HEK293T (cell line): ENCODE results near the gene SPEG.

Source experiments
- CTCF ChIA-PET: fragments of 350-600 bp; formaldehyde crosslinking; extraction: SDS; loops from one replicate; lab custom pipeline; 2021; ENCODE audit warnings: antibody characterized with exemption, inconsistent platforms; lab: Yijun Ruan, JAX
- POLR2A ChIA-PET: fragments of 350-600 bp; formaldehyde crosslinking; extraction: SDS; loops from one replicate; lab custom pipeline; 2020; ENCODE audit warnings: antibody characterized with exemption, inconsistent platforms; lab: Yijun Ruan, JAX
- DNase-seq: peaks from one replicate; pipeline ENCODE4 v3.0.0; 2012; ENCODE audit warnings: mixed read lengths; ENCODE audit errors: extremely low spot score
- ARNT ChIP-seq: fragments of 450-650 bp; IDR thresholded peaks from 2 replicates; pipeline ENCODE4 v1.6.1; 2017; ENCODE audit warnings: mild to moderate bottlenecking
- BHLHE40 ChIP-seq: fragments of 450-650 bp; IDR thresholded peaks from 2 replicates; pipeline ENCODE4 v1.6.1; 2016; ENCODE audit warnings: mild to moderate bottlenecking, moderate library complexity, borderline replicate concordance
- CTBP1 ChIP-seq: fragments of 450-650 bp; IDR thresholded peaks from 2 replicates; pipeline ENCODE4 v1.6.1; 2016; ENCODE audit warnings: borderline replicate concordance
- ELF4 ChIP-seq: fragments of 450-650 bp; IDR thresholded peaks from 2 replicates; pipeline ENCODE4 v1.6.1; 2017; ENCODE audit warnings: antibody characterized with exemption
- FOXA1 ChIP-seq: fragments of 450-650 bp; IDR thresholded peaks from 2 replicates; pipeline ENCODE4 v1.6.1; 2016; ENCODE audit warnings: mild to moderate bottlenecking
- FOXK2 ChIP-seq: fragments of 450-650 bp; IDR thresholded peaks from 2 replicates; pipeline ENCODE4 v1.6.1; 2016; ENCODE audit warnings: mild to moderate bottlenecking
- FOXM1 ChIP-seq: fragments of 450-650 bp; IDR thresholded peaks from 2 replicates; pipeline ENCODE4 v1.6.1; 2017; ENCODE audit warnings: mild to moderate bottlenecking, borderline replicate concordance
- HDGF ChIP-seq: fragments of 450-650 bp; IDR thresholded peaks from 2 replicates; pipeline ENCODE4 v1.6.1; 2017; ENCODE audit warnings: antibody characterized with exemption, borderline replicate concordance
- L3MBTL2 ChIP-seq: fragments of 450-650 bp; conservative IDR thresholded peaks from 2 replicates; pipeline ENCODE4 v1.6.1; 2016; ENCODE audit warnings: mild to moderate bottlenecking
- LEF1 ChIP-seq: fragments of 450-650 bp; IDR thresholded peaks from 2 replicates; pipeline ENCODE4 v1.6.1; 2017; ENCODE audit warnings: mild to moderate bottlenecking, borderline replicate concordance
- NFRKB ChIP-seq: fragments of 450-650 bp; IDR thresholded peaks from 2 replicates; pipeline ENCODE4 v1.6.1; 2016; ENCODE audit warnings: mild to moderate bottlenecking, moderate library complexity
- PKNOX1 ChIP-seq: fragments of 450-650 bp; IDR thresholded peaks from 2 replicates; pipeline ENCODE4 v1.6.1; 2016
- SP1 ChIP-seq: fragments of 450-650 bp; IDR thresholded peaks from 2 replicates; pipeline ENCODE4 v1.6.1; 2017
- SUZ12 ChIP-seq: fragments of 450-650 bp; IDR thresholded peaks from 2 replicates; pipeline ENCODE4 v1.6.1; 2016; ENCODE audit warnings: mild to moderate bottlenecking
- TARDBP ChIP-seq: fragments of 450-650 bp; IDR thresholded peaks from 2 replicates; pipeline ENCODE4 v1.6.1; 2016
- ZNF384 ChIP-seq: fragments of 450-650 bp; IDR thresholded peaks from 2 replicates; pipeline ENCODE4 v1.6.1; 2016

Gene SPEG

DNA sequence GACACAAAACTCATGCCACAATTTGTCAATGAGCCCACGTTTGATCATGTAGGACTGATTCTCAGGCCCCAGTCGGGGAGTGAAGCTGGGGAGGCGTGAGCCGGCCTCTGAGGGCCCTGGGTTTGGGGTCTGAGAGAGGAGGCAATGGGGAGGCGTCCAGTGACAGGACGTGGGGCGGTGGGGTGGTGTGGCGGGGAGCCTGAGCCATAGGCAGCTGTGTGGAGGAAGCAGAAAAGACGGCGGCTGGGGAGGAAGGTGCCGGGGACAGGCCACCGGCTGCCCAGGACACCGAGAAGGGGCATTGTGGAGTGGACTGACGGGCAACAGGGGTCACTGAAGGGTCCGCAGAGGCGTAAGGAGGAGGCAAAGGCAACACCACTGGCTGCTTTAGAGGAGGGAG lies 101.8 kb downstream of the SPEG start:
- ChIA-PET CTCF (interaction anchor here (0.6 to 1.1 kb wide), 2 partner anchors 8 to 63 kb away, joined by 3 to 4 read pairs; no protein-coding TSS in a partner anchor), POLR2A (interaction anchor here (0.9 kb wide), 1 partner anchor 35 kb away, joined by 3 read pairs; the partner anchor contains the start of gene OBSL1)
- DNase-seq, result no peak
- TF ChIP-seq PKNOX1 (no peak), CTBP1 (no peak), TARDBP (no peak), FOXM1 (no peak), LEF1 (no peak), L3MBTL2 (no peak), SP1 (no peak), ELF4 (no peak)

DNA sequence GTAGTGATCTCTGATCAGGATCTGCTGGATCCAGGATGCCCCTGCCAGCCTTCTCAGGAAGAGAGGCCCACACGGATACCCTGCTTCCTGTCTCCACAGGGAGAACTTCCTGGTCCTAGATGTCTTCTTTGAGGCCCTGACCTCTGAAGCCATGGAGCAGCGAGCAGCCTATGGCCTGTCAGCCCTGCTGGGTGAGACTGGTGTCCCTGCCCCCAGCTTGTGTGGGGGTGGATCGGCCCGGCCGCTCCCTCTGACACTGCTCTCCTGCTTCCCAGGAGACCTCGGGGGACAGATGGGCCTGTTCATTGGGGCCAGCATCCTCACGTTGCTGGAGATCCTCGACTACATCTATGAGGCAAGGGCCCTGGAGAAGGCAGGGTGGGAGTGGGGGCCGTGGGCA lies 102.3 kb downstream of the SPEG start:
- POLR2A ChIA-PET, result interaction anchor here (0.9 to 1.1 kb wide), 3 partner anchors 9 to 59 kb away, joined by 3 to 7 read pairs (median 3); partner anchors contain the start of gene OBSL1
- DNase-seq, result no peak
- CTCF ChIA-PET, result interaction anchor here (0.6 to 1.1 kb wide), 2 partner anchors 9 to 62 kb away, joined by 3 to 4 read pairs; no protein-coding TSS in a partner anchor
- no peak for TF ChIP-seq FOXA1

DNA sequence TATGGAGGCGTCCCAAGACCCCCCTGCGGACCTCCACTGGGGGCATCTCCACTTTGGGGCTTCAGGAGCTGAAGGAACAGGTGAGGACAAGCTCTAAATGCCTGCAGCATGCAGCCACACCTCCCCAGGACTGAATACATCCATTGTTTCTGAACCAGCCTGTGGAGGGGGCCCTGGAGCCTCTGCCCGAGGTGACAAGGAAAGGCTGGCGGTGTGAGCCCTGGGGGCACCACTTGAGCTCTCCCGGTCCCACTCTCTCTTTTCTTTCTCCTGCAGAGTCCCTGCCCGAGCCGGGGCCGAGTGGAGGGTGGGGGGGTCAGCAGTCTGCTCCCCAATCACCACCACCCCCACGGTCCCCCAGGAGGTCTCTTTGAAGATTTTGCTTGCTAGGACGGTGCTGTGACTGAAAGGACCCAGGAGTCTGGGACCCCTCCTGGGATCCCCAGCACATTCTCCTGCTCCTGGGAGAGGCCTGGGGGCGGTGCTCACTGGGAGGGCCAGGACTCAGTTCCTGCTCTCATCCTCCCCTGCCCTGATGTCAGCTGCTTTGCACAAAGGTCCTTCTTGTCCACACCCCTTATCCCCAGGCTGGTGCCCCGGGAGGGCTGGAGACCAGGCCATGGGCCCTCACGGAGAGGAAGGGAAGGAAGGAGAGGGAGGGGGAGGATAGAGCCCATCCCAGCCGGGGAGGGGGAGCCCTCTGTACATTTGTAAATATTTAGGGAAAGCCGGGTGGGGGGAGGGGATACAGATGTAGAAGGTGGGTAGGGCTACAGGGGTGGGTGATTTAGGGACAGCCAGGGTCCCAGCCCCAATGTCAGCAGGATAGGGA lies 103.2 kb downstream of the SPEG start:
- CTCF ChIA-PET, result interaction anchor here (0.8 to 1.1 kb wide), 3 partner anchors 8 to 19 kb away, joined by 3 to 4 read pairs (median 4); no protein-coding TSS in a partner anchor
- DNase-seq, result no peak
- POLR2A ChIA-PET, result interaction anchor here (1.0 to 1.1 kb wide), 2 partner anchors 9 to 58 kb away, joined by 3 to 7 read pairs; no protein-coding TSS in a partner anchor
- TF ChIP-seq ZNF384 (no peak), FOXM1 (no peak), PKNOX1 (no peak), FOXK2 (no peak), HDGF (no peak), BHLHE40 (no peak)

- TF ChIP-seq FOXM1 (no peak), BHLHE40 (no peak), SP1 (no peak), ARNT (no peak), FOXK2 (no peak), ELF4 (no peak), HDGF (no peak), NFRKB (no peak), TARDBP (no peak), CTBP1 (no peak), ZNF384 (no peak), SUZ12 (no peak), LEF1 (no peak), L3MBTL2 (no peak), FOXA1 (no peak), PKNOX1 (no peak)
- no peak for DNase-seq
- ChIA-PET POLR2A (no interaction called here), CTCF (interaction anchor here (0.8 to 1.1 kb wide), 2 partner anchors 9 to 20 kb away, joined by 3 to 4 read pairs; no protein-coding TSS in a partner anchor)
Observed at GRCh38 chr2:219538504-219538951, 103.9 kb downstream of the SPEG start.

DNA sequence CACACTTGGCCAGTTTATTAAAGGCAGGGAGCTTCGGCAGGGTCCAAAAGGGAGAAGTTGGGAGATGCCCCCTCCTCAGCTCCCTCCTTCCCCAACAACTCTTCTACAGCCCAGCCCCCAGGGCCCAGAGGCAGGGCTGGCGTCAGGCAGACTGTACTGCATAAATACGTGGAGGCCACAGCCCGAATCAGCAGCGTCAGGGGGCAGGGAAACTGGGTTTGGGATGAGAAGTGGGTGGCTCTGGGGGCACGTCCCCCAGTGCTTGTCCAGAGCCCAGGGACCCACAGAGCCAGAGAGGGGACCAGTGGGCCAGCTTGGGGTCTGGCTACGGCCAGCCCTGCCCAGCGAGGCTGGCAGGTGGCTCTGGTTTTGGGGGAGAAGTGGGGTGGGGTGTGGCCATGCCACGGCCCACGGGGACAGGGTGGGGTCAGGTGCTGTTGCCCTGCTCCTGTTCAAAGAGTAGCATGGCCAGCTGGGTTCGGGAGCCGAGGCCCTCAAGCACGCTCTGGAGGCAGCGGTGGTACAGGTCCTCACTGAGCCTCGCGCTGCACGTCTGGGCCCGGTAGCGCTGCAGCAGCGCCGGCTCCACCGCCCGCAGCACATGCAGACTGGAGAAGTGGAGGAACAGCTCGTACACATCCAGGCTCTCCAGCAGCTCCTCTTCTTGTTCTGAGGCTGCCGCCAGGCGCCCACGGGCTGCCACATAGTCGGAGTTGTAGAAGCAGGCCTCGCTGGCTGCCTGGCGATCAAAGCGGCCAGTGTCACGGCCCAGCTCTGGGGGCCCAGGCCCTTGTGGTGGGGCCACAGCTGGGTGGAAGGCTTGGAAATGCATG lies 104.5 kb downstream of the SPEG start:
- CTCF ChIA-PET, result interaction anchor here (0.9 to 1.1 kb wide), 2 partner anchors 21 to 83 kb away, joined by 3 read pairs; no protein-coding TSS in a partner anchor
- POLR2A ChIA-PET, result no interaction called here
- TF ChIP-seq ARNT, result no peak
- TF ChIP-seq FOXA1, result no peak
- no peak for TF ChIP-seq FOXM1
- TF ChIP-seq PKNOX1, result no peak
- no peak for TF ChIP-seq NFRKB
- no peak for TF ChIP-seq FOXK2
- no peak for TF ChIP-seq CTBP1
- TF ChIP-seq HDGF, result no peak
- no peak for TF ChIP-seq ZNF384
- no peak for TF ChIP-seq TARDBP
- TF ChIP-seq ELF4, result no peak
- TF ChIP-seq BHLHE40, result no peak
- TF ChIP-seq SUZ12, result no peak
- TF ChIP-seq LEF1, result no peak
- no peak for TF ChIP-seq L3MBTL2
- DNase-seq, result no peak
